Ishikawa (cell line): Measurements from ENCODE around the gene PEX1.

Experiments used
- CEBPB ChIP-seq: IDR thresholded peaks from 2 replicates; pipeline ENCODE4 v1.6.1; 2012
- CREB1 ChIP-seq: IDR thresholded peaks from 2 replicates; pipeline ENCODE4 v1.6.1; 2012; ENCODE audit warnings: low read depth
- FOXM1 ChIP-seq: IDR thresholded peaks from 2 replicates; pipeline ENCODE4 v1.6.1; 2012; ENCODE audit warnings: low read depth, borderline replicate concordance
- YY1 ChIP-seq: IDR thresholded peaks from 2 replicates; pipeline ENCODE4 v1.6.1; 2012; ENCODE audit warnings: low read depth

- TF ChIP-seq FOXM1: no peak
- TF ChIP-seq YY1: no peak
- TF ChIP-seq CEBPB: no peak
- TF ChIP-seq CREB1: no peak
Measured at GRCh38 chr7:92547579-92547978, 19.3 kb upstream of the PEX1 start.
